ENCODE measurements around the gene RAB30.
"Not testable (repeated sequence)": the region's sequence is repeated elsewhere in the genome, so short reads cannot be mapped to it uniquely, and the experiment has no call there.

- not testable (repeated sequence) for TF ChIP-seq NR1H2 (CRISPR knock-in tag; IDR thresholded peaks at IDR 0.05); ATF3 (CRISPR knock-in tag; conservative IDR thresholded peaks at IDR 0.05); CTCF (IDR thresholded peaks at IDR 0.05); TEAD4 (CRISPR knock-in tag; IDR thresholded peaks at IDR 0.05); TEAD1 (CRISPR knock-in tag; IDR thresholded peaks at IDR 0.05); KAT7 (CRISPR knock-in tag; IDR thresholded peaks at IDR 0.05; ENCODE audit: borderline replicate concordance); STAT6 (CRISPR knock-in tag; conservative IDR thresholded peaks at IDR 0.05; ENCODE audit: low read depth)
- TF ChIP-seq, protein P1, sequence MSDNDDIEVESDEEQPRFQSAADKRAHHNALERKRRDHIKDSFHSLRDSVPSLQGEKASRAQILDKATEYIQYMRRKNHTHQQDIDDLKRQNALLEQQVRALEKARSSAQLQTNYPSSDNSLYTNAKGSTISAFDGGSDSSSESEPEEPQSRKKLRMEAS (CRISPR knock-in tag; IDR thresholded peaks at IDR 0.05) = not testable (repeated sequence)
Observed at GRCh38 chr11:83009136-83009535, 62.6 kb downstream of the RAB30 start.

All from WTC11 (cell line).